Epithelial cell of esophagus (primary cell): ENCODE results near the gene AHRR.
A peak's percentile ranks its signal among the peaks of the same experiment; 100 is the strongest.

Source experiments
- DNase-seq: peaks from one replicate; pipeline ENCODE4 v3.0.0; 2010; ENCODE audit warnings: low read depth
- H3K4me3 ChIP-seq: 2 replicates; pipeline ENCODE4 v1.5.1; 2011; ENCODE audit warnings: mild to moderate bottlenecking, low read length, control low read depth
- TF ChIP-seq, protein P1 (sequence below): IDR thresholded peaks from 2 replicates; pipeline ENCODE4 v1.5.1; 2011; ENCODE audit warnings: low read depth, mild to moderate bottlenecking, low read length, control low read depth, inconsistent platforms; ENCODE audit not compliant: insufficient read depth; ENCODE audit errors: missing control alignments

Gene AHRR

GRCh38 chr5:445591-445990 lies 124.1 kb downstream of the AHRR start:
- no peak for DNase-seq

GRCh38 chr5:446066-446882 lies 124.8 kb downstream of the AHRR start:
- H3K4me3 ChIP-seq: no peak overlapping the region
- peak; percentile 31 for DNase-seq
- TF ChIP-seq, protein P1, sequence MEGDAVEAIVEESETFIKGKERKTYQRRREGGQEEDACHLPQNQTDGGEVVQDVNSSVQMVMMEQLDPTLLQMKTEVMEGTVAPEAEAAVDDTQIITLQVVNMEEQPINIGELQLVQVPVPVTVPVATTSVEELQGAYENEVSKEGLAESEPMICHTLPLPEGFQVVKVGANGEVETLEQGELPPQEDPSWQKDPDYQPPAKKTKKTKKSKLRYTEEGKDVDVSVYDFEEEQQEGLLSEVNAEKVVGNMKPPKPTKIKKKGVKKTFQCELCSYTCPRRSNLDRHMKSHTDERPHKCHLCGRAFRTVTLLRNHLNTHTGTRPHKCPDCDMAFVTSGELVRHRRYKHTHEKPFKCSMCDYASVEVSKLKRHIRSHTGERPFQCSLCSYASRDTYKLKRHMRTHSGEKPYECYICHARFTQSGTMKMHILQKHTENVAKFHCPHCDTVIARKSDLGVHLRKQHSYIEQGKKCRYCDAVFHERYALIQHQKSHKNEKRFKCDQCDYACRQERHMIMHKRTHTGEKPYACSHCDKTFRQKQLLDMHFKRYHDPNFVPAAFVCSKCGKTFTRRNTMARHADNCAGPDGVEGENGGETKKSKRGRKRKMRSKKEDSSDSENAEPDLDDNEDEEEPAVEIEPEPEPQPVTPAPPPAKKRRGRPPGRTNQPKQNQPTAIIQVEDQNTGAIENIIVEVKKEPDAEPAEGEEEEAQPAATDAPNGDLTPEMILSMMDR: no peak

More at GRCh38 chr5:445591-445990, 124.1 kb downstream of the AHRR start:
- no peak overlapping the region for H3K4me3 ChIP-seq
- TF ChIP-seq, protein P1: no peak

DNA sequence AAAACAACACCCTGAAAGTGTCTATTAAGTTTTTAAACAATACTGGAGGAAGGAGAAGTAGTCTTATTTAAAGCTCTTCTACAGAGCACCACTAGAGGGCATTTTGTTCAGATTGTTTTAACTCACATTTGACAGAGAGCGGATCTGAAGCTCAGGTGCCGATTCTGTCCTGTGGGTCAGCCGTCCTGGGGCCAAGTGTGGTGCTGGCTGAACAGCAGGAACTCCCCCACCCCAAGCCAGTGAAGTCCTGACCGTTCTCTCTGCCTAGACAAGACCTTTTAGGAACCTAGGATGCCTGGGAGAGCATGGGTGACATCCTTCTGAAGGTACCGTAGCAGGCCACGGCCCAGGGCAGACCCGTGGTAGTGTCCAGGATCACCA lies 125.4 kb downstream of the AHRR start:
- peak; percentile 62 for DNase-seq
- TF ChIP-seq, protein P1: peak; percentile 63
- H3K4me3 ChIP-seq: no peak overlapping the region

GRCh38 chr5:447501-447900 lies 126.0 kb downstream of the AHRR start:
- TF ChIP-seq, protein P1: no peak
- DNase-seq: no peak
- H3K4me3 ChIP-seq: no peak overlapping the region

GRCh38 chr5:448061-448765 lies 126.7 kb downstream of the AHRR start:
- no peak for DNase-seq
- no peak overlapping the region for H3K4me3 ChIP-seq
- TF ChIP-seq, protein P1: no peak

DNA sequence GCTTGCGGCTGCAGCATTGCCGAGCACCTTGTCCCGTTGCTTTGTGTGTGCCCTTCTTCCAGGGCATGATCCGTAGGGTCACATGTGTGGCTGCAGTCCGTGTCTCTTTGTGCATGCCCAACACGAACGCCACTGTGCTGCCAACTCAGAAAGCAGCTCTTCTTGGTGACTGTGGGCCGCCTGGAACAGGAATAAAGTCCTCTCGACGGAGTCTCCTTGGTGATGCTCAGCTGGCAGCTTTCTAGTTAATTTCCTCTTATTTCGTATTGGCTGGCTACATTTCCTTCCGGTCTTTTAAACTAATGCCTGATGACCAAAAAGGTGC lies 127.2 kb downstream of the AHRR start:
- TF ChIP-seq, protein P1: no peak
- no peak overlapping the region for H3K4me3 ChIP-seq

More for the DNA sequence above, 127.2 kb downstream of the AHRR start:
- no peak for DNase-seq
